ENCODE results near the gene TSPAN6.

Gene TSPAN6, protein sequence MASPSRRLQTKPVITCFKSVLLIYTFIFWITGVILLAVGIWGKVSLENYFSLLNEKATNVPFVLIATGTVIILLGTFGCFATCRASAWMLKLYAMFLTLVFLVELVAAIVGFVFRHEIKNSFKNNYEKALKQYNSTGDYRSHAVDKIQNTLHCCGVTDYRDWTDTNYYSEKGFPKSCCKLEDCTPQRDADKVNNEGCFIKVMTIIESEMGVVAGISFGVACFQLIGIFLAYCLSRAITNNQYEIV

DNA sequence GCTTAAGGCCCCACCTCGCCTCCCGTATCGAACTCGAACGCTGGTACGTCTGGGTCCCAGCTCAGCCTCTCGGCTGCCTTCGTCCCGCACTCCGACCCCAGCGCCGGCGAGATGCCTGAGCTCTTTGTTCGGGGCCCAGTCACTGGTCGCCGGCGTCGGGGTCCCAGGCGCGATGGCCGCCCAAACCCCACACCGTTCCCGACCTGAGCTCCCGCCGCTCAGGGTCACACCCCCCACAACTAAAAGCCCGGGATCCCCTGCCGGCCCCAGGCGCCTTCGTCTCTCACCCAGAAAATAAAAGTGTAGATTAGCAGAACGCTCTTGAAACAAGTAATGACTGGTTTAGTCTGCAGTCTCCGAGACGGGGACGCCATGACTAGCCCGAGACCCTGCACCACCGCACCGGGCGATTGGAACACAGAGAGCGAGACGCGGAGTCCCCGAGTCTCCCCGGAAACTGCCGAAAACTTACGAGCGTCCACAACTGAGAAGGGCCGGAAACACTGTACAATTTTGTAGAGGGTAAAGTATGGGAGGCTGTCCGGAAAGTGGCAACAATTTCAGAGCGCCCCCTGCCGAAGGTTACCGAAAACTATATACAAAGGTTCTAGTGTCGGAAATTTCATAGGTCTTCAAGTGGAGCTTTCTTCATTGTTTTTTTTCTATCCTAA lies at the start of gene TSPAN6:
Gene TSPAN6, minus strand, starts transcription at position 486 of the 671 bp plus-strand sequence. Its CDS starts 112 bp downstream, at position 374.
- DNase-seq (ENCODE audit: low read depth): peak; percentile 46

DNA sequence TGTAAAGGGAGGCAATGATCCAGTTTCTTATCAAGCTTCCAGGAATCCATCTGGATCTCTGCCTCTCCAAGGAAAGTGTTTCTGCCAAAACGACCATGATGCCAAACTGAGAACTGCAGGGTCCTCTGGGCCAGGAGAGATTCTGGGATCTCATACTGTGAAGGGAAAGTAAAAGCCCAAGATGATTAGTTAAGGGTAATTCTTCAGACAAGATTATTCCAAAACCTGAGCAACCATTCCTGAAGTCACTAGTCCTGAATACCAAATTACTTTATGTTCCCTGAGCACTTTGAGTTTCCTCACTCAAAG lies 49.3 kb upstream of the TSPAN6 start:
- no peak for DNase-seq (ENCODE audit: low read depth)

DNA sequence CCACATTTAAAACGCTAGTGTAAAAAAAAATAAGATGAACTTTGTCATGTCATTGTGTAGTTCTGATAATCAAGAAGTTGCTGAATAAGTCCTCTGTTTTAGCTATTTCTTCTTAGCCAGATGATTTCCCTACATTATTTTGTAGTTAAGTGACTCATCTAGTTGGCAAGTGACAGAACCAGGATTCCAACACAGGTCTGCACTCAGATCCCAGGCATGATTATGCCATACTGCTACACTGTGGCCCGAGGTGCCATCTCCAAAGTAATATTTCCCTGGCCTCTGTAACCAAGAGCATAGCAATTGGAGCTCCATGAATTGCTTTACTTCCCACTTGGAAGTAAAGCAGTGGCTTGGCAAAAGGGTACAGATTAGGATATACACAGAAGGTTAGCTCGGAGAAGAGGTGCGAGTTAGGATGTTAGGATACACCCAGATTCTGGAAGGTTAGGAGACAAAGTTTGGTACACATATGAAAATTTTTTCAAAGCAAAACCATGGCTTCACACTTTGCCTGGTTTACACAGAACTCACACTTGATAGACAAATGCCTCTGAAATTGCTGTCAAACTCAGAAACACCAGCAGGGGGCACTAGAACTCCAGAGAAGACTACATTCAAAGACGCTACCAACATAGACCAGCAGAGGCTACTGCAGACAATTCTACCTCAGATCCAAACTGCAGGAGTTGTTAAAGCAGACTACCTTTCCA lies 48.8 kb upstream of the TSPAN6 start:
- no peak for DNase-seq (ENCODE audit: low read depth)

DNA sequence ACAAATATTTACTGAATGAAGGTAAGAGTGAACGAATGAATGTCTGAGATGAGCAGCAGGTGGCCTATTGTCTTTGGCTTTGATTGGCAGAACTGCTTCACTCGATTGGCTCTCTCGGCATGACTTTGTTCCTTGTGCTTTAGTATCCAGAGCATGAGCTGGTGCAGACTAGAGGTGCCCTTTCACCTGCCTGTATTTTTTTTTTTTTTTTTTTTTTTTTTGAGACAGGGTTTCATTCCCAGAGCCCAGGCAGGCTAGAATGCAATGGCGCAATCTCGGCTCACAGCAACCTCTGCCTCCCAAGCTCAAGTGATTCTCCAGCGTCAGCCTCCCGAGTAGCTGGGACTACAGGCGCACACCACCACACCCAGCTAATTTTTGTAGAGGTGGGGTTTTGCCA lies 46.3 kb upstream of the TSPAN6 start:
- DNase-seq (ENCODE audit: low read depth): no peak

DNA sequence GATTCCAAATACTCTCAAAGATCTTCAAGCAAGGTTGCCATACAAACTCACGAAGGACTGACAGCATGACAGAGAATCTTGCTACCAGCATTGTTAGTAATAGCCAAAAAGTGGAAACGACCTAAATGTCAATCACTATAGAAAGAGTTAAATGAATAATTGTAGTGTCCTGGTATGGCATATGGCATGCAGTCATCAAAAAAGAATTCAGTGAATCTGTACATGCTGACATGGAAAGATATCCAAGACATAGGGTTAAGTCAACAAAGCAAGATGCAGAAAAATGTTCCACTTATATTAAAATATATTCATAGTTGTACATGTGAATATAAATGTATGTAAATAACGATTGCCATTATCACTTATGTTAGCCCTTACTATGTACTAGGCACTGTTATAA lies 45.0 kb upstream of the TSPAN6 start:
- DNase-seq (ENCODE audit: low read depth): no peak

DNA sequence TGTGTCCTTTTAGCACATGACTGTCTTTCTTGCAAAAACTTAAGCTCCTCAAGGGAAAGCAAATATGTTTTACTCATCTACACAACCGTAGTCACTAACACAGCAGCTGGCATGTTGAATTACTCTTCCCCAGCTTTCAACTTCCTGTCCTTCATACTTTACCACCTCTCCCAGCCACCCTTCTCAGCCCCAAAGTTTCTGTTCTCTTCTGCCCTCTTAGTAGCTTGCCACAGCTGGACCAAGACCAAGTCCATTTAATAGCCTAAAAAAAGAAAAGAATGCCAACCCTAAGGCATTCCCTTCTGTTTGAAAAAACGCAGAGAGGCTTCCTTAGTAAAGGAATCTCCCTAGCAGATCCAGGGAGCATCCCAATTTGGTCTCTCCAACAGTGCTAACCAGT lies 44.1 kb upstream of the TSPAN6 start:
- no peak for DNase-seq (ENCODE audit: low read depth)

DNA sequence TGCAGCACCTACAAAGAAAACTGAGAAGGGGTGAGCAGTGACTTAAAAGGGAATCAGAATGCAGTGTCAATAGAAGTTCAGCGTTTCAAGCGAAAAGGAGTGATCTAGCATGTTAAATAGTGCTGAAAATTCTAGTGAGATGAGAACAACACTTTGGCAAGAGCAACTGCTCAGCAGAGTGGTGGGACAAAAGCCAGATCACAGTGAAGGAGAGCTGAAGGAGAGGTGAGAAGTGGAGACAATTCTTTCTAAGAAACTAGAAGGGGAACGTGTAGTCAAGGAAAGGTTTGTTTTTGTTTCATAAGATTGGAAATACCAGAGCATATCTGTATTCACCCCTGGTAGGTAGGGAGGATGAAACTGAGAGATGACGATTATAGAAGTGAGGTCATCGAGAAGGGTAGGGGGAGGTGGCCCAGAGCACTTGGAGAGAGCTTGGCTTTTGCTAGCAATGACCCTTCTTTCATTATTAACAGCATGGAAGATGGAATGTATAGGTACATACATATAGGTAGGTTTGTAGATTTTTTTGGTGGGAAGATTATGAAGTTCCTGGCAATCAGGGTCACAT lies 41.1 kb upstream of the TSPAN6 start:
- no peak for DNase-seq (ENCODE audit: low read depth)

DNA sequence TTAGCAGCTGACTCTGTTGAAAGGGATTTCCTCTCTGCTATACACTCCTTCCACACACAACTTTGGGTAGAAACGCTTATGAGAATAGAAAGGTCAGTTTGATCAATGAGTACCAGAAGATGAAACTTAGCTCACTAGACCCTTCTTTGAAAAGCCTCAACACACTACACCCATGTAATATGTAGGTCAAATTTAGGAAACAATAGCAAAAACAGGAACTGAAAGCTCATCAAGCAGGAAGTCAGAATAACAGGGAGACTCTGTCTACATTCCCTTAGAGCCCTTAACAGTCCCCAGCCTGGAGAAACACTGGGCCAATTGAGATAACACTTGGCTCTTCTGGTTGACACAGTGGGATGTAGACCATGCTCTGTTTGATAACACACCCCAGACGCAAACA lies 38.1 kb upstream of the TSPAN6 start:
- no peak for DNase-seq (ENCODE audit: low read depth)

DNA sequence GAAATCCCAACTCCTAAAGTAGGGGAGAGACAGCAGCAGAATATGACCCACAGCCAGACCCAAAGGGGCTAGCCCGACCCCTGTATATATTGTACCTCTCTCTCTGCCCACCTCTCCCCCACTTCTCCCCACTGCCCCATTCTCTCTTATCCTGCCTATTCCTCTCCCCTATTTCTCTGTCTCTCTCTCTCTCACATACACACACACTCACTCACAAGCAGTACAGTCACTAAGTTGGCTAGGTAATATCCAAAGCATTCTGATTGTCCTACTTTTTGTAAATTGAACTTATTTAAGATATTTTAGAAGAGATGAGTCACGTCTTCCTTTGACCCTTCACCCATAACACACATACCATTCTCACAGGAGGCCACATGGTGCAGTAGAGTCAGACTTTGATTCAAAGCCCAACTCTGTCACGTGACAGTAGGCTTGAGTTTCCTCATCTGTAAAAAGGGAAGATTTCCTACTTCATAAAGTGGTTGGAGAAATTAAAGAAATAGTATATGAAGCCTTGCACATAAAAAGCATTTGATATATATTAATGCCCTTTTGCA lies 36.9 kb upstream of the TSPAN6 start:
- peak; percentile 41 for DNase-seq (ENCODE audit: low read depth)

DNA sequence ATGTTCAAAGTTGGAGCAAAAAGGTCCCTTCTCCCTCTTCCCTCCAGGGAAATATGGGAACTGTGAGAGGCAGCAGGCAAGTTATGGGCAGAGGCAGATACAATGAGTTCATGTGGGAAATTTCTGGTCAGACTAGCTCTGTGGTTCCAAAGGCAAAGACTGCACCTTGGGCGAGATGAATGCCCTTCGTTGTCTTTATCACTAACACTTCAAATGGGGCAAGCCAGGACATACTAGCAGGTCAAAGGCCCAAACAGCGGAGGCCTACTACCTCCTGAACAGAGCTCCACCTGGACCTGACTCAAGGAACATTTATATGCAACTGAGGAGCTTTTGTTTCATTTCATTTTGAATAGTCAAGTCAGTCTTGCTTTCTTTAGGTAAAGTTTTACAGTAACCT lies 36.4 kb upstream of the TSPAN6 start:
- no peak for DNase-seq (ENCODE audit: low read depth)

DNA sequence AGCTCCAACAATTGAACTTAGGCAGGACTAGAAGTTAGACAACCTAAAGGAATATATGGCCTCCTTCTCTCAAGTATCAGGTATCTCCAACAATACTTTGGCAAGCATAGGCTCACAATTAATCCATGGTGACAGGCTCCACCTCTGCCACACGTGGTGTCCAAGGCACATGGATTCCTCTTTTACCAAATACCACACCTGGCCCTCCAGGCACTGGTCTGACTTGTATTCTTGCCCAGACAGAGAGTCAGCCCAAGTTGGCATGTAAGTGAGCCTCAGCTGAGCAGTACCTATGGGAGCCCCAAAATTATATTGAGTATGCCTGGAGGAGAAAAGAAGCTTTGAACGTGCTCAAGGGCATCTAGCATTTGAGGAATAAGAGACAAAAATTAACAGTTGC lies 27.0 kb upstream of the TSPAN6 start:
- no peak for DNase-seq (ENCODE audit: low read depth)

DNA sequence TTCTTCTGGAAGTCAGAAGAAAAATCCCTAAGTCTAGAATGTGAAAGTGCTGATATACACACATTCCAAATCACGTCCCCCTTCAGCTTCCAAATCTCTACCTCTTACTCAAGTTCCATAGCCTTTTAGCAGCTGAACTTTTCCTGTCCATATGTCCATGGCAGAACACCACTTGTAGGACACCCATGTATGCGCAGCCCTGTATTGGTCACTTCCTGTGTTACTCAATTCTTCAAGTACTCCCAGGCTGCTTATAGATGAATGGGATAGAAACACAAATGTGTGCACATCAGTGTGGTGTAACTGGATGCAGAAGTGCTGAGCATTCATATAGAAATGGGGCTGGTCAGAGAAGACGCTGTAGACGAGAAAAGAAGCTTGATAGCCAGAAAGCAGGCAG lies 26.2 kb upstream of the TSPAN6 start:
- DNase-seq (ENCODE audit: low read depth): no peak

DNA sequence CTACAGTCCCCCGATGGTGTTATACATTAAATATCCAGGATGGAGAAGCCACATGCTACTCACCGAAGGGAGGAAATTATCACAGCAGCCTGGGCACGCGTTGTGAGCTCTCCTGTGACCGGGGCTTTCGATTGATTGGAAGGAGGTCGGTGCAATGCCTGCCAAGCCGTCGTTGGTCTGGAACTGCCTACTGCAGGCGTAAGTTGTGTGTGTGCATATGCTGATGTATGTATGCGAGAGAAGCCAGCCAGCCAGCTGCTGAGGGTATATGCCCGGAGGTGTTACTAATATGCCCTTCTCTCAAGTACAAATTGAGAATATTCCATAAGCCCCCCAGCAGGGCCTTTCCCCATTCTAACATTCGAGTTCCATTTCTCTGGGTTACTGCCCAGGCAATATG lies 25.6 kb upstream of the TSPAN6 start:
- DNase-seq (ENCODE audit: low read depth): no peak

DNA sequence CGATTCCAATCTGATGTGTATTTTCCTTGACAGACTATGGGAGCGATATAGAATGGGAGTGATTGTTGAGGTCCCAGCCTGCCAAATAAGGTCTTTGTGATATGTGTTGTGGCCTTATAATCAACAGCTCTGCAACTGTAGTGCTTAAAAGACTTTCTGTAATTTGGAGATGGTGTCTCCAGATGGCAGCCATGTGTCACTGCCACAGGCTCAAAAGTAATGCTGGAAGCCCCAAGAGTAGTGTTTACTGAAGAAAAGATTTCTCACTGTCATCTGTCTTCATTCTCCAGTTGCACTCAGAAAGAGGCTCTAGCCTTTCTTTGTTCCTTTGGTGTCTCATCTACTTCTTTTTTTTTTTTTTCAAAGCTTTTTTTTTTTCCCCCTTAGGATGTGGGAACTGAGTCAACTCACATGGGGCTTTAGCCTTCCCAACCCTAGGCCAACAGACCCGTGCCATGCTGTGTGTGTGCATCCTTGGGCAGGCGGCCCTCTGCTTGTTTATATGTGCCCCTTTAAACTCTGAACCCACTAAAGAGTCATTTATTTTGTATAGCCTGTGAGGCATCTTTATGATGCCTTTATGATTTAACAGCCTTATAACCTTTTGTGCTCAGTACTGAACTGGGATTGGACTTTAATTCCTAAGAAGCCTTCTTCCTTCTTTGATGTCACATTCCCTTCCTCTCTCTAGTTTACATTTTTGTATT lies 23.0 kb upstream of the TSPAN6 start:
- DNase-seq (ENCODE audit: low read depth): no peak

DNA sequence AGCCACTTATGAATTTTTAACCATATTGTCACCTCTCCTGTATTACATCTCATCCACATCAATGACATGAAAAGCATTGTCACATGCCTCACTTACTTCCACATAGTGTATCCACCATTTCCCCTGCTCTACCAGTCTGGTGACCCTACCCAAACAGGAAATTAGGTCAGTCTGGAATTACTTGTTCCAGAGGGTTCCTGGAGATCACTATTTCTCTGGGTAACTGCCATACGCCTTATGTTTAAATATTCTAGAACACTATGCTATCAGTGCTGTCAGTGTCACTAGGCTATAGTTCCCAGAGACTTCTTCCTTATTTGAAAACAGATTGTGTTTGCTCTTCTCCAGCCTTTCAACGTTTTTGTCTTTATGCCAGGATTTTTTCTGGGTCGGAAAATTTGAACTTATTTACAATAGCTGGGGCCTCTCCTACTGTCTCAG lies 22.4 kb upstream of the TSPAN6 start:
- DNase-seq (ENCODE audit: low read depth): no peak

DNA sequence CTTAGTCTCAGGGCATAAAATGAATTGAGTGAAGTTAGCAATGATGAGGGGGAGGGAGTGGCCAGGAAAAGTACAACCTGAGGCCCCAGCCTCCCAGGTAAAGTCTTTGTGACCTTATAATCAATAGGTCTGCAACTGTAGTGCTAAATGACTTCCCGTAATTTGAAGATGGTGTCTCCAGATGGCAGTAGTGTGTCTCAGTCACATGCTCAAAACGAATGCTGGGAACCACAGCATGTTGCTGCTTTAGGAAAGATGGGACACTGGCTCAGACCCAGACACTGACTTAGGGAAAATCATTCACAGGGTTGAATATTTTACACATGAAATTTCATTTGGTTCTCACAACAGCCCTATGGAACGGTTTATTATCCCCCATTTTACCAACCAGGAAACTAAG lies 17.7 kb upstream of the TSPAN6 start:
- no peak for DNase-seq (ENCODE audit: low read depth)

DNA sequence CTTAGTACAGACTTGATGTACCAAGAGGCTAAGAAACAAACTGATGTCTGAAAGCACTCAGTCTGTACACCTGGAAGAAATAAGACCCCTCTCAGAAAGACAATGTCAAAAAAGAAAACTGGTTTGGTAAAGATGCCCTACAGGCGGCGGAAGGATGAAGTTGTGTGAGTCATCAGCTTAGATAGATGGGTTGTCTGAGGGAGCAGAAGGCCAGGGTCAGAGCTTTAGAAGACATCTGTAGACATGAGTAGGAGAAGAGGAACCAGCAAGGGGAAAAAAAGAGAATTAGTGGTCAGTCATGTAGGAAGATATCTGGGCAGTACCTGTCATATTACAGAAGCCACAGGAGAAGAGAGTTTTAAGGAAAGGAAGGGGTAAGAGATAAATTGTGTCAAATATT lies 15.7 kb upstream of the TSPAN6 start:
- no peak for DNase-seq (ENCODE audit: low read depth)

DNA sequence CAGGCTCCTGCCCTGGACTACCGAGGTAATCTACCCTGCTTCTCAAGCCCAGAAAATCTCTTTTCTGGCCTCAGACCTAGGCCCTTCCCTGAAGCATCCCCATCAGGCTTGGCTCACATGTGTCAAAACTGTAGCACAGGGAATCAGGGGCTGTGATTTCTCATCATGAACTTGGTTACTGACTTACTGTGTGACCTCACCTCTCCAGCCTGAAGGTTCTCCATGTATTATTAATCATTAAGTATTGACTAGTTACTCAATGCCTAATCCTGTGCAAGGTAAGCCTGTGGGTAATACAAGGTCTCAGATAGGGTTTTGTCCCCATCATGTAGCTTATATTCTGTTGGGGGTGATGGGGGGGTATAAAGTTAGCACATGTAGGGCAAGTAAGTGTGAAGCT lies 14.2 kb upstream of the TSPAN6 start:
- DNase-seq (ENCODE audit: low read depth): no peak

DNA sequence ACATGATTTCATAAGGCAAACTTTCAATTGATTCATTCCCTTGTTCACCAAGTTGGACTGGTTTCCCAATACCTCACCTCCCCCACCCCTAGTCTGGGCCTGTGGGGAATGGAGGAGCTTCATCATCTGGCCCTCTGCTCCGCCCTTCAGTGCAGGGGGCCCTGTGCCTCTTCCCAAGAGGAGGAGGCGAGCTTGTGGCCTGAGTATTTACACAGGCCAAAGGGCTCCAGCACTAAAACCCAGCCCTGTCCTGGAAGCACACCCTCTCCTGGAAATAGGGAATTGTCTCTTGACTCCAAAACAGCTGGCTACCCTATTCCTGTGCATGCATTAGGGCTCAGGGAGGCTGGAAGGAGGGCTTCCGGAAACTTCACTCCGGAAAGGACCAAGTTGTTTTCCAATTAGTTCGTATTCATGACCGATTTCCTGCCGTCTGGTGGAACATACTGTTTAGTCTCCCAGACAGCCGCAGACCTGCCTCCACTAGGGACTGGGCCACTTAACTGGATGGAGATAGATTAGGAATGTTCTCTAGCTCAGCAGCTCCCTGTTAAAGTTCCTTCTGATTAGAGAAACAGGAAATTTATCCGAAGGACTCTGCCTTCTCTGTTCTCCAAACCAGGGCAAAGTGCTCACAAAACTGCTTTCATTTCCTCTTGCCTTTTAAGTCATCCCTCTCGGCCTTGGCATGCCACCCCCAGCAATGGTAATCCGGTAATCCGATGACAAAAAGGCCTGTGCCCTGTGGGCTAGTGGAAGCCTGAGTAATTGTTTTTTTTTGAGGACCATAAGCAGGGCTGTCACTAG lies 13.1 kb upstream of the TSPAN6 start:
- peak; percentile 53 for DNase-seq (ENCODE audit: low read depth)

DNA sequence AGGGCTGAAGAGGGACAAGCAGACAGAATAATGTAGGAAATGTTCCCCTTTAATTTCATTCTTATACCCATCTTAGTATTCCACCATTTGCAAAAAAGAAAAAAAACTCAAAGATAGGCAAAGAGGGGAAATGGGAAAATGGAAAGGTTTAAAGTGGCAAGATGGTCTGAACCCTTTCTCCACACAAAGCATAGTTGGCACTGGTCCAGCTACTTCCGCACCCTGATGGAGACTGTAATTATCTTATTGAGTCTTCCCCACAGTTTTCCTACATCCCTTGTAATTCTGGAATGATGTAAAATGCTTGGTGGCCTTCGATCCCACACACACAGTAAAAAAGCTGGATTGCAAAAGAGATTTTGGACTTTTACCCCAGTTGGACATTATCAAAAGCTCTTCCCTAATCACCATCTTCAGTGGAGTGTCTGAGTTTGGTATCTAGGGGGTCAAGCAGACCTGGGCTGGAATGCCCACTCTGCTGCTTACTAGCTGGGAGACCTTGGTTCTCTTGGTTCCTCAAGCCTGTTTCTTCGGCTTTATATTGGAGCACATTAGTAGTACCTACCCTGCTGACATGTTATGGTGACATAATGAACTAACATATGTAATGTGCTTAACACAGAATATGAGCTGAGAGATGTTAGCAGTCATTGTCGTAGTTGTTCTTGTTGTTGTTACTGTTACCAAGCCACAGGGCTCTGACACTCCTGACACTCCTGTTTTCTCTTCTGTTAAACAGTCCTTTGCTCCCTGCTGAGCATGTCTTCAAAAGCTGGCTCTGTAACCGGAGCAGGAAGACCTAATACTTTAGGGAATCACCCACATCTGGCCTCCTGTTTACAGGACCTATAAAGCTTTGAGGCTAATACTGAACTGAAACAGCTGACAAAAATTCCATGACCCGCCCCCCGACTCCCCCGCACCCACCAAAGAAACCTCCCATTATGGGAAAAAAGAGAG lies 12.1 kb upstream of the TSPAN6 start:
- no peak for DNase-seq (ENCODE audit: low read depth)

Measured in HS-5 (cell line).